OCI-LY3 (cell line): Measurements from ENCODE around the gene FAF2.

Source experiments
- H2AFZ ChIP-seq: fragments of 200-600, 300-600 bp; shearing (Covaris generic); 2 replicates; pipeline ENCODE4 v1.6.0; 2014; ENCODE audit warnings: antibody characterized with exemption, low read depth, low read length
- H3K27ac ChIP-seq: fragments of 200-600, 300-600 bp; sonication (generic); 2 replicates; pipeline ENCODE4 v1.5.1; 2014; ENCODE audit warnings: mild to moderate bottlenecking, low read length, moderate library complexity, mixed read lengths
- H3K27me3 ChIP-seq: fragments of 200-600, 300-600 bp; sonication (generic); 2 replicates; pipeline ENCODE4 v1.6.1; 2014; ENCODE audit warnings: low read depth, low read length, mixed read lengths
- H3K36me3 ChIP-seq: fragments of 200-600, 300-600 bp; sonication (generic); replicated peaks from 2 replicates; pipeline ENCODE3; 2014; ENCODE audit warnings: low read depth, low read length, mixed read lengths
- H3K4me1 ChIP-seq: fragments of 300-600, 200-600 bp; sonication (generic); 2 replicates; pipeline ENCODE4 v1.6.1; 2014; ENCODE audit warnings: low read length, mixed read lengths
- H3K4me2 ChIP-seq: fragments of 200-600, 300-600 bp; sonication (generic); 2 replicates; pipeline ENCODE4 v1.6.1; 2014; ENCODE audit warnings: low read length, mixed read lengths
- H3K4me3 ChIP-seq: fragments of 300-600, 200-600 bp; sonication (generic); 2 replicates; pipeline ENCODE4 v1.5.1; 2014; ENCODE audit warnings: antibody characterized with exemption, mild to moderate bottlenecking, low read length, moderate library complexity
- H3K79me2 ChIP-seq: fragments of 300-600, 200-600 bp; shearing (Covaris generic); 2 replicates; pipeline ENCODE4 v1.6.1; 2014; ENCODE audit warnings: mild to moderate bottlenecking, low read length, mixed read lengths
- H3K9ac ChIP-seq: fragments of 300-600, 200-600 bp; shearing (Covaris generic); 2 replicates; pipeline ENCODE4 v1.6.0; 2014; ENCODE audit warnings: mild to moderate bottlenecking, low read length, moderate library complexity
- H3K9me3 ChIP-seq: fragments of 200-600, 300-600 bp; shearing (Covaris generic); 2 replicates; pipeline ENCODE4 v1.6.1; 2014; ENCODE audit warnings: low read length, mixed read lengths; ENCODE audit not compliant: insufficient read depth
- H4K20me1 ChIP-seq: fragments of 200-600, 300-600 bp; sonication (generic); 2 replicates; pipeline ENCODE4 v1.6.1; 2016; ENCODE audit warnings: low read length, mixed read lengths; ENCODE audit not compliant: insufficient read depth
- EZH2phosphoT487 ChIP-seq: fragments of 200-600 bp; shearing (Covaris generic); IDR thresholded peaks from 2 replicates; pipeline ENCODE4 v1.6.1; 2018; ENCODE audit warnings: antibody characterized with exemption, mixed run types, low read depth
- TF ChIP-seq, protein P1 (sequence below): fragments of 200-600, 300-600 bp; sonication (generic); IDR thresholded peaks from 2 replicates; pipeline ENCODE4 v1.5.1; 2014; ENCODE audit warnings: antibody characterized with exemption, low read length, low read depth

Gene FAF2

DNA sequence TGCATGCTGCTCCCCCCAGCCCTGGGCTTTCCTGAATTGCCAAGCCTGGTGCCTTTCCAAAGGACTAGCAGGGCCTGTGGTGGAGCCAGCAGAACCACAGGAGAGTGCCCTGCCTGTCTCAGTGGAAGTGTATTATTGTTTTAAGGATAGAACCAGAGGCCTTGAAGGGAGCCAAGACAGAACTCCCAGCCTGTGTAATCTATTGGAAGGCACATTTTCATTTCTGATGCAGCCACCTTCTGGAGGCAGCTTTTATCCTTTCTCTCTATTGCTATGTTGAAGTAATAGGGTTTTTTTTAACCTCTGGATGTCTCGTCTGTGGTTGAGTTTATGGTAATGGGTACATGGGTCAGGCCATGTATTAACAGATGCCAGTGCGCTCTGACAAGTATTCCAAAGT is 59.7 kb downstream of the FAF2 start:
- no peak overlapping the region for H2AFZ ChIP-seq
- TF ChIP-seq, protein P1, sequence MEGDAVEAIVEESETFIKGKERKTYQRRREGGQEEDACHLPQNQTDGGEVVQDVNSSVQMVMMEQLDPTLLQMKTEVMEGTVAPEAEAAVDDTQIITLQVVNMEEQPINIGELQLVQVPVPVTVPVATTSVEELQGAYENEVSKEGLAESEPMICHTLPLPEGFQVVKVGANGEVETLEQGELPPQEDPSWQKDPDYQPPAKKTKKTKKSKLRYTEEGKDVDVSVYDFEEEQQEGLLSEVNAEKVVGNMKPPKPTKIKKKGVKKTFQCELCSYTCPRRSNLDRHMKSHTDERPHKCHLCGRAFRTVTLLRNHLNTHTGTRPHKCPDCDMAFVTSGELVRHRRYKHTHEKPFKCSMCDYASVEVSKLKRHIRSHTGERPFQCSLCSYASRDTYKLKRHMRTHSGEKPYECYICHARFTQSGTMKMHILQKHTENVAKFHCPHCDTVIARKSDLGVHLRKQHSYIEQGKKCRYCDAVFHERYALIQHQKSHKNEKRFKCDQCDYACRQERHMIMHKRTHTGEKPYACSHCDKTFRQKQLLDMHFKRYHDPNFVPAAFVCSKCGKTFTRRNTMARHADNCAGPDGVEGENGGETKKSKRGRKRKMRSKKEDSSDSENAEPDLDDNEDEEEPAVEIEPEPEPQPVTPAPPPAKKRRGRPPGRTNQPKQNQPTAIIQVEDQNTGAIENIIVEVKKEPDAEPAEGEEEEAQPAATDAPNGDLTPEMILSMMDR = no peak
- TF ChIP-seq EZH2phosphoT487 = no peak
- no peak overlapping the region for H3K27ac ChIP-seq
- peaks cover 42% of the 10 kb centered on the region for H3K36me3 ChIP-seq
- no peaks in the 10 kb centered on the region for H4K20me1 ChIP-seq
- H3K9ac ChIP-seq = no peak overlapping the region
- no peaks in the 10 kb centered on the region for H3K9me3 ChIP-seq
- no peak overlapping the region for H3K4me3 ChIP-seq
- H3K27me3 ChIP-seq = no peaks in the 10 kb centered on the region
- no peaks in the 10 kb centered on the region for H3K4me1 ChIP-seq
- no peaks in the 10 kb centered on the region for H3K79me2 ChIP-seq
- no peak overlapping the region for H3K4me2 ChIP-seq

DNA sequence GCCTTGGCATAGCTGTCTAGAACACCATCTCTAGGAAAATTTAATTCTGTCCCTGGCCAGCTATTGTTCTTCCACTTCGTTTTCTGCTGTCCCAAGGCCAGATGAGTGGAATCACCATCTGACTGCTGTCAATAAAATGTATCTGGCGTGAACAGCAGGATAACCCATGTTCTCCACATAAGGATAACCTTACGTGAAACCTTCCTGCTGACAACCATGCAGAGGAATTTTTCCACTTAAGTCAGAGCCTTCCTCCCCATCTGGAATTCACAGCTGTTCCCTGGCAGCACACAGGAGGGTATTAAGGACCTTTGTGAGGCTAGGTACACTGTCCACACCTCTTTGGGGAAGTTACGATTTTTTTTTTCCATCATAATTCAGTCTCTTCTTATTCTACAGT is 60.4 kb downstream of the FAF2 start:
- peaks cover 39% of the 10 kb centered on the region for H3K36me3 ChIP-seq
- no peaks in the 10 kb centered on the region for H4K20me1 ChIP-seq

DNA sequence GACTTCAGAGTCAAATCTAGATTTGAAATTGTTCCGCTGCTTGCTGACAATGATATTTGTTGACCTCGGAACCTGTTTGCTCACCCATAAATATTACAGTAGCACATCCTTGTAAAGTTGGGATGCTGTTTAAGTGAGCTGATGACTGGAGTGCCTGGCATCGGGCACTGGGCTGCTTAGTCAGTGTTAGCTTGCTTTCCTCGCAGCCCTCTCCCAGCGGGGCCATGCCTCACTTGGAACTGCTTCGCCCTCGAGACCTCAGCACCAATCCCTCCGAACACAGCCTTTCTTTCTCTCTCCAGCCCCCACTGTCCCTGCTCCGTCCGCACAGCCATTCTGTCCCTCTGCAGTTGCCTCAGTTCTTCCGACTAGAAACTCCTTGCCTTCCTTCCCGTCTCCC is 65.6 kb downstream of the FAF2 start:
- Histone ChIP-seq H3K4me3 (no peak overlapping the region), H2AFZ (no peak overlapping the region), H3K27ac (no peak overlapping the region), H3K4me2 (no peak overlapping the region), H3K9me3 (no peaks in the 10 kb centered on the region), H4K20me1 (no peaks in the 10 kb centered on the region), H3K79me2 (no peaks in the 10 kb centered on the region), H3K27me3 (no peaks in the 10 kb centered on the region), H3K9ac (no peak overlapping the region), H3K36me3 (peaks cover 14% of the 10 kb centered on the region), H3K4me1 (peaks cover 9% of the 10 kb centered on the region; the same call in 1 of the 2 replicates)
- no peak for TF ChIP-seq EZH2phosphoT487
- TF ChIP-seq, protein P1 = no peak

More for the DNA sequence above, 60.4 kb downstream of the FAF2 start:
- Histone ChIP-seq H3K79me2 (no peaks in the 10 kb centered on the region), H3K27ac (no peak overlapping the region), H3K4me1 (no peaks in the 10 kb centered on the region), H3K4me3 (no peak overlapping the region), H3K9me3 (no peaks in the 10 kb centered on the region), H3K9ac (no peak overlapping the region), H3K4me2 (no peak overlapping the region), H3K27me3 (no peaks in the 10 kb centered on the region), H2AFZ (no peak overlapping the region)
- TF ChIP-seq, protein P1 = no peak
- TF ChIP-seq EZH2phosphoT487 = no peak

DNA sequence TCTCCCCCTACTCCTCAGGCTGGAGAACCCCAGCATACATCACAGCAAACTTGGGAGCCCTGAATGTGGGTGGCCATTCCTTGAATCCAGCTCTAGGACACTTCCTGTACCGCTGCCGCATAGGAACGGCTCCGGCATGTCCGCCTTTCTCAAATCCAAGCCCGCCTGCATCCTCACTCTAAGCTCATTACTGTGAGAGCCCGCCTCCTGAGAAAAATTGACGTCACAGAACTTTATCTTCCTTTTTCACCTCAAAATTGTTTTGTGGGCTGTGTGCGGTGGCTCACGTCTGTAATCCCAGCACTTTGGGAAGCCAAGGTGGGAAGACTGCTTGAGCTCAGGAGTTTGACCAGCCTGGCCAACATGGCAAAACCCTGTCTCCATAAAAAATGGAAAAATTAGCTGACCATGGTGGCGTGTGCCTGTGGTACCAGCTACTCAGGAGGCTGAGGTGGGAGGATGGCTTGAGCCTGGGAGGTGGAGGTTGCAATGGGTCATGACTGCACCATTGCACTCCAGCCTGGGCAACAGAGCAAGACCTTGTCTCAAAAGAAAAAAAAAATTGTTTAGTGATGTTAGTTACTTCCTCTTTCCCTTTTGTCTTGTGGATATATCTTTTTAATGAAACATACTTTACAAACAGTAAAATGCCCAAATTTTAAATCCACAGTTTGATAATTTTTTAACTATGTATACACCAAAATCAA is 66.2 kb downstream of the FAF2 start:
- no peak overlapping the region for H3K4me2 ChIP-seq
- peaks cover 9% of the 10 kb centered on the region; the same call in 1 of the 2 replicates for H3K4me1 ChIP-seq
- H3K27ac ChIP-seq = no peak overlapping the region
- no peaks in the 10 kb centered on the region for H3K27me3 ChIP-seq
- peaks cover 9% of the 10 kb centered on the region for H3K36me3 ChIP-seq
- no peak overlapping the region for H2AFZ ChIP-seq
- no peak overlapping the region for H3K4me3 ChIP-seq
- H3K9ac ChIP-seq = no peak overlapping the region
- no peaks in the 10 kb centered on the region for H3K79me2 ChIP-seq
- H4K20me1 ChIP-seq = no peaks in the 10 kb centered on the region
- no peaks in the 10 kb centered on the region for H3K9me3 ChIP-seq
- TF ChIP-seq, protein P1 = no peak
- TF ChIP-seq EZH2phosphoT487 = no peak
